Measurements from ENCODE around the gene CACNA1I.

Gene CACNA1I

DNA sequence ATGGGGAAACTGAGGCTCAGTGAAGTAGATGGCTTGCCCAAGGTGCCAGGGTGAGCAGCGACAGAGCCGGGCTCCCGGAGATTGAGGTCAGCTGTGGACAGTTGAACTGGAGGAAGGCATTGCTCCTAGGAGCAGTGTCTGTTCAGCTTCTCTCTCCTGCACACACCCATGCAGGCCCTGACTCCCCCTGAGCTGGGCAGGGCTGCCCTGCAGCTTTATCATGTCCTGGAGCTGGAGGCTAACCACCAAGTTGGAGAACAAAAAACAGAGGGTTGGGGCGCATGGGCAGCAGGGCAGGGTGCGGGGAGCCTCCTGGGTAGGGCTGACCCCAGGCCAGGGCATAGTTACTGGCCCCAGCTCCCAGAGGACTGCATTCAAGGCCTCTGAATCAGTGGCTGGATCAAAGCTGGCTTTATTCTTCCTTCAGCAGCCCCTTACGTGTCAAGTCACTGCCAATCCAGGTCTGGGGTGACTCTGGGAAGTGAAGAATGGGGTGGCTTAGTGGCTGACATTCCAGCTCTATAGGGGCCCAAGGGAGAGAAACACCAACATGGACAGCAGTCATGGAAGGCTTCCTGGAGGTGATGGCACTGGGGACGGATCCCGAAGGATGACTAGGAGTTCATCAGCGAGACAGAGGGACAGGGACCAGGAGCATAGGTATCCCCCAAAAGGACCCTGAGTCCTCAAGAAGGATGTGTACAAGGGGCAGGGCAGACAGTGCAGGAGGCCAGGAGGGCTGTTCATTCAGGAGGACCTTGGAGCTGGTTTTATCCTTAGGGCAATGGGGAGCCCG, 83.8 kb downstream of the CACNA1I start:
- DNase-seq, result no peak

- no peak for DNase-seq
Observed at GRCh38 chr22:39655004-39655579, 84.5 kb downstream of the CACNA1I start.

- DNase-seq, result no peak
Observed at GRCh38 chr22:39655831-39656230, 85.3 kb downstream of the CACNA1I start.

- DNase-seq, result no peak
Observed at GRCh38 chr22:39656495-39657490, 86.2 kb downstream of the CACNA1I start.

DNA sequence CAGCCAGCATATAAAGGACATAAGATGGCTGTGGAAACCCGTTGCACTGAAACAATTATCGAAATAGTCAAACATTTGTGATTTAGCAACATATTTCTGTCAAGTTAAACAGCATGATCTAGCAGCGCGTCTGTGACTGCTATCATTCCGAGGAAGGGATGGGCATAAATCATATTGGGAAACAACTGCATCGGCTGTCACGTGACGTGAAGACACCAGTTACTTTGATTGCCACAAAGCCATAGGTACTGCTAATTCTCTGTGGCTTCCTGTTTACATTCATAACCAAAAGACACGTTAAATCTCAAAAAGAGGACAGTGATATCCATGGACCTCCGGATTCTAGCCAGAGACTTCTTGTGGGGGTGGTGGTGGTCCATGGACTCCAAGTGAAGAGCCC, 87.8 kb downstream of the CACNA1I start:
- DNase-seq, result no peak

DNA sequence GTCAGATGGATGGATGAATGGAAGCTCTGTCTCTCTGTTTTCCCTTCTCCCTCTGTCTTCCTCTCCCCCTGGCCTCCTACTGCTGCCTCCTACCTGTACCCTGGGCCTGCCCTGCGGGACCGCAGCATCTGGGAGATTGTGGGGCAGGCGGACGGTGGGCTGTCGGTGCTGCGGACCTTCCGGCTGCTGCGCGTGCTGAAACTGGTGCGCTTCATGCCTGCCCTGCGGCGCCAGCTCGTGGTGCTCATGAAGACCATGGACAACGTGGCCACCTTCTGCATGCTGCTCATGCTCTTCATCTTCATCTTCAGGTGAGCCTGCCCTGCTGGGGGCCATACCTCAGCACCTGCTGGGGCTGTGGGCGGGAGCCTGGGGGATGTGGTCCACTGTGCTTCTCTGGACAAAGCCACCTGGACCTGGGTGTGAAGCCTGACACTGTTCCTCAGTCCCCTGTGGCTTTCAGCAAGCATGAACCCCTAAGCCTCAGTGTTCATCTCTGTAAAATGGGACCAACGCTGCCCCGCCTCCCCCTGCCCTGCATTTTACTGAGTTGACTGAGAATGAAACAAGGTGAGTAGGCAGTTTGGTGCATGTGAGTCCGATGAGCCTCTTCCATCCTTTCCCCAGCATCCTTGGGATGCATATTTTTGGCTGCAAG, 88.4 kb downstream of the CACNA1I start:
- no peak for DNase-seq

DNA sequence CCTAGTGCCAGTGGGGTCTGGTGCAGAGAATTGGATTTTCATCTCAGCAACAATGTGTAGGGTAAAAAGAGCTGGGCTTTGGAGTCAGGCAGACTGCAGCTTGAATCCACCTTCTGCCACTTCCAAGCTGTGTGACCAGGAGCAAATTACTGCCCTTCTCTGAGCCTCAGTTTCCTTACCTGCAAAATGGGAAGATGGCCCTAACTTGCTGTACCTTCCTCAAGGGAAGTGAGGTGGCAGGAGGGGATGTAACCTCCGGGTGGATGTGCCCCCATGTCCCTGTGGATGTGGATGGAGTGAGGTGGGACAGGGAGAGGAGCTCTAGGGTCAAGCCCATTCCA, 90.9 kb downstream of the CACNA1I start:
- no peak for DNase-seq

- no peak for DNase-seq
Observed at GRCh38 chr22:39661842-39662685, 91.5 kb downstream of the CACNA1I start.

DNA sequence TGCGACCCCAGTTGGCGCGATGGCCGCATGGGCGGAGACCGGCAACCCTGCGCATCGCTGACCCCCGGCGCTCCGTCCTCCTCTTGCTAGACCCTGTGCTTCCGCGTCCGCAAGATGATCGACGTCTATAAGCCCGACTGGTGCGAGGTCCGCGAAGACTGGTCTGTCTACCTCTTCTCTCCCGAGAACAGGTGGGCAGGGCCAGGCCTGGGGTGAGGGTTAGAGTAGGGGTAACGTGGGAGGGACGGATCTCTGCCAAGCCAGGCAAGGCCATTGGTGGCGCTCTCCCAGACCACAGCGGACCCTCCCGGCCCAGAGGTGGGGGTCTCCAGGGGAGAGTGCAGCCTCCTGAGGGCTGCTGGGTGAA, 92.1 kb downstream of the CACNA1I start:
- DNase-seq, result no peak

DNA sequence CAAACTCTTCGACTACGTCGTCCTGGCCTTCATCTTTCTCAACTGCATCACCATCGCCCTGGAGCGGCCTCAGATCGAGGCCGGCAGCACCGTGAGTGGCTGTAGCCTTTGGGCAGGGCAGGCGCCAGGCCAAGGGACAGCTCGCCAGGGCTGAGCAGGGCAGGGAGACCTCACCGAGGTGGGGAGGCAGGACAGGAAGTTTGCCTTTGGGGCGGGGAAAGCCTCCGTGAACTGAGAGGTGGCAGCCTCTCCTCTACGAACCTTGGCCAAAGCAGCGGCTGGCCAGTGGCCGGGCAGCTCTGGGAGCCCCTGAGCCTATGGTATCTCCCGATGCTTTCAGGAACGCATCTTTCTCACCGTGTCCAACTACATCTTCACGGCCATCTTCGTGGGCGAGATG, 93.2 kb downstream of the CACNA1I start:
- DNase-seq, result no peak

DNA sequence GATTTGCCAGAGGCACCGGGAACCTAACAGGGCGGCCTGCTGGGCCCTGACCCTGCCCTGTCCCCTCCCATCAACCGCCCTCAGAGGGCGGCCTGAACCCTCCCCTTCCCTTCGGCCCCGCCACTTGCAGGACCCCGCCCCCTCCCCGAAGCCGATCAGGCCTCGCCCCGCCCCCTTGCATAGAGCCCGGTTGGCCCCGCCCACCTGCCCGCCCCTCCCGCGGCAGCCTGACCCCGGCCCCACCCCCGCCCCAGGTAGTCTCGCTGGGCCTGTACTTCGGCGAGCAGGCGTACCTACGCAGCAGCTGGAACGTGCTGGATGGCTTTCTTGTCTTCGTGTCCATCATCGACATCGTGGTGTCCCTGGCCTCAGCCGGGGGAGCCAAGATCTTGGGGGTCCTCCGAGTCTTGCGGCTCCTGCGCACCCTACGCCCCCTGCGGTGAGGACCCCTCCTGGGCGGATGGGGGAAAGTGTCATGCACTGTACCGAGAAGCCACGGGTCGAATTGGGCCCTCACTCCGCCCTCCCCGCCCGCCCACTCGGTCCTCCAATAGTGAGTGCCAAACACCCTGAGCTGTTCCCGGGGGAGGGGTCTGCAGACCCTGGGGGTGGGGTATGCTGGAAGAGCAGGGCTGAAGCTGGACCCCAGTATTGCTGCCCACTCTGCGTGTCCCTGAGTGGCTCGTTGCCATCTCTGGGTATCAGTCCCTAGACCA, 94.1 kb downstream of the CACNA1I start:
- DNase-seq, result no peak

- DNase-seq, result no peak
Observed at GRCh38 chr22:39665229-39665628, 94.7 kb downstream of the CACNA1I start.

GRCh38 chr22:39665661-39666431, 95.3 kb downstream of the CACNA1I start:
- DNase-seq, result no peak

GRCh38 chr22:39666495-39666894, 95.9 kb downstream of the CACNA1I start:
- DNase-seq, result no peak

DNA sequence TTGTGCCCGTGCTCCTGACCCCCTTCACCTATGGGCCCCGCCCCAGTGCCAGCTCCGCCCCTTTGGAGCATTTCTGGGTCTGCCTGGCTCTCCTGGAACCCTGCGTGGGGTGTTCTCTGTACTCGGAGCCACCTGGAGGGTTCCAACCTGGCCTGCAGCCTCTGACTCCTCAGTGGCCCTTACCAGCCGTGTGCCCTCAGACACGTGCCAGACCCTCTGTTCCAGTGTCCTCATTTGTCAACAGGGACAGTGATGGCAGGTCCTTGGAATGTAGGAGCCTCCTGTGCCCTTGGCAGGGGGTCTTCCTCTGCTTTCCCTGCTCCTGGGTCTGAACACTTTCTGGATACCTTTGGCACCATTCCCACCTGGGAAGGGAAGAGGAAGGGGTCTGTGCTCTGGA, 96.4 kb downstream of the CACNA1I start:
- no peak for DNase-seq

GRCh38 chr22:39669432-39669831, 98.9 kb downstream of the CACNA1I start:
- DNase-seq, result no peak

DNA sequence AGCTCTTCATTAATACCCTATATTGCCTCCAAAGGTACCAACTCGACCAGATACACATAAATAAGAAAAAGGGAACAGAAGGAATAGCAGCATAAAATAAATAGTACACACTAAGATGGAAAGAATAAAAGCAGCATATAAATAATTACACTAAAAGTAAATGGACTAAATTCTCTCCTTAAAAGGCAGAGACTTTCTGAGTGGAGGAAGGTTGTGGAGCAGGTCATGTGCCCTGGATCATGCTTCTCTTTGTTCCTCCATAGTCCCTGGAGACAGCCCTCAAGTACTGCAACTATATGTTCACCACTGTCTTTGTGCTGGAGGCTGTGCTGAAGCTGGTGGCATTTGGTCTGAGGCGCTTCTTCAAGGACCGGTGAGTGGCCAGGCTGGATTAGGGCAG, 101.4 kb downstream of the CACNA1I start:
- no peak for DNase-seq

DNA sequence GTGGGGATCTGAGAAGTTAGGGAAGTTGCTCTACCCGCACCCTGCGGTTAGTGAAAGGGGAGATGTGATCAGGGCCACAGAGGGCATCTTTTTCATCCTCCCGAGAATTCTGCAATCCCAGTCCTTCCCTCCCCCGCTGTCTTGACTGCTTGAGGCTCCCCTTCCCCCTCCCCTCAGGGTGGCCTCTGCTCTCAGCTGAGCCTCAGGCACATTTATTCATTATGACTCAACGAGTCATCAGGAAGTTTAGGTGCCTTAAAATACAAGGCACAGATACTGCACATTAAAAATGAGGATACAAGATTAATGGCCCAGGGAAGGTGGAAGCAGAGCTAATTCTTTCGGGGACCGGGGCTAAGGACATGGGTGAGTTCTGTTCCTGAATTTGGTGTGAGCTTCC, 104.0 kb downstream of the CACNA1I start:
- DNase-seq, result no peak

GRCh38 chr22:39675947-39676346, 105.4 kb downstream of the CACNA1I start:
- no peak for DNase-seq

DNA sequence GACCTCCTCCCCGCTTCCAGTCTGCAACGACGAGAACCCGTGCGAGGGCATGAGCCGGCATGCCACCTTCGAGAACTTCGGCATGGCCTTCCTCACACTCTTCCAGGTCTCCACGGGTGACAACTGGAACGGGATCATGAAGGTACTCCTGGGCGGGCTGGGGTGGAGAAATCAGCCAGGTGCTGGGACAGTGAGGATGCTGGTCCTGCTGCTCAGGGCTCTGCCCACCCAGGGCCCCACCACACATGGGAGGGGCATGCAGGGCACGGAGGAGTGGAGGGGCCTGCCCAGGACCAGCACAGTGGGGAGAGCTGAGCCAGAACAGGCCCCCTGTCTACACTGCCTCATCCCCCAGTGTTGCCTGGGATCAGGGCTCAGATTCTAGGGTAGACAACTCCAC, 107.4 kb downstream of the CACNA1I start:
- no peak for DNase-seq

All from NCI-H226 (cell line).